Uterus (tissue), 2 donors: ENCODE data around the gene MEGF8.

ENCODE experiments used
- POLR2A ChIP-seq, 2 donors: fragments of 450-650 bp; IDR thresholded peaks; one replicate each; pipeline ENCODE4 v1.6.1; 2016; ENCODE audit warnings: antibody characterized with exemption in 2 of 2, mild to moderate bottlenecking in 1 of 2, moderate library complexity in 1 of 2
- TF ChIP-seq, protein P1 (sequence below), 4 experiments: fragments of 200-600 bp in 2 of 4; fragments of 450-650 bp in 2 of 4; sonication (generic) in 2 of 4; IDR thresholded peaks; one replicate each; pipeline ENCODE4 v1.5.1; 2016 to 2019; ENCODE audit warnings: antibody characterized with exemption in 4 of 4, mild to moderate bottlenecking in 2 of 4, moderate library complexity in 1 of 4

DNA sequence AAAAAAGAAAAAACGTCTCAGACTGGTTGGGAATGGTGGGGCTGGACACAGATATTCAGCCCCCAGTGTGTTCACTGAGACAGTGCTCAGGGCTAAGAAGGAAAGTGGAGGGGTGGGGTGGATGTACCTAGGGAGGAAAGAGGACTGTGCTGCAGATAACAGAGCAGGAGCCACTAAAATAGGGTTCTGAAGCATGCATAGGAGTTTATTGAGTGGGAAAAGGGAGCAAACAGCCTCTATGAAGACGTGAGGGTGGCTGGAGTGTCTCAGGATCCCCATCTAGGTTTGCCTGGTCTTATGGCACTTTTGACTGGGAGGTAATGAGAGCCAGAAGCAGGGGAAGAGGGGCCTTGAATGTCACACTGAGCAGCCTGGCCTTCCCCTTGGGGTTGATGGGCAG lies 3.4 kb downstream of the MEGF8 start:
- TF ChIP-seq POLR2A (IDR thresholded peaks at IDR 0.05), result no peak
- TF ChIP-seq, protein P1, sequence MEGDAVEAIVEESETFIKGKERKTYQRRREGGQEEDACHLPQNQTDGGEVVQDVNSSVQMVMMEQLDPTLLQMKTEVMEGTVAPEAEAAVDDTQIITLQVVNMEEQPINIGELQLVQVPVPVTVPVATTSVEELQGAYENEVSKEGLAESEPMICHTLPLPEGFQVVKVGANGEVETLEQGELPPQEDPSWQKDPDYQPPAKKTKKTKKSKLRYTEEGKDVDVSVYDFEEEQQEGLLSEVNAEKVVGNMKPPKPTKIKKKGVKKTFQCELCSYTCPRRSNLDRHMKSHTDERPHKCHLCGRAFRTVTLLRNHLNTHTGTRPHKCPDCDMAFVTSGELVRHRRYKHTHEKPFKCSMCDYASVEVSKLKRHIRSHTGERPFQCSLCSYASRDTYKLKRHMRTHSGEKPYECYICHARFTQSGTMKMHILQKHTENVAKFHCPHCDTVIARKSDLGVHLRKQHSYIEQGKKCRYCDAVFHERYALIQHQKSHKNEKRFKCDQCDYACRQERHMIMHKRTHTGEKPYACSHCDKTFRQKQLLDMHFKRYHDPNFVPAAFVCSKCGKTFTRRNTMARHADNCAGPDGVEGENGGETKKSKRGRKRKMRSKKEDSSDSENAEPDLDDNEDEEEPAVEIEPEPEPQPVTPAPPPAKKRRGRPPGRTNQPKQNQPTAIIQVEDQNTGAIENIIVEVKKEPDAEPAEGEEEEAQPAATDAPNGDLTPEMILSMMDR (IDR thresholded peaks at IDR 0.05), result no peak
